GM23338 (cell line): ENCODE data around the gene RBM17. TPM values are rescaled to one million over a fixed set of nuclear protein-coding genes. Genes with fewer than 3 reads are reported as not detected.

Experiments used
- ATAC-seq: fragments of 200-7000 bp; cut with Tn5 transposase; 3 replicates; pipeline ENCODE4 v1.9.1; 2020
- DNase-seq: peaks from one replicate; pipeline ENCODE4 v3.0.0-alpha.2; 2015; ENCODE audit warnings: low spot score
- H2AFZ ChIP-seq: fragments of 200-600 bp; sonication (generic); 2 replicates; pipeline ENCODE4 v1.8.0; 2016; ENCODE audit warnings: antibody characterized with exemption, mild to moderate bottlenecking, moderate library complexity
- H3F3A ChIP-seq: fragments of 200-600 bp; sonication (generic); replicated peaks from 2 replicates; pipeline ENCODE4 v1.8.0; 2017; ENCODE audit warnings: antibody characterized with exemption, mixed run types, low read depth
- H3K27ac ChIP-seq: fragments of 200-600 bp; sonication (generic); 2 replicates; pipeline ENCODE4 v1.6.1; 2016; ENCODE audit warnings: low read depth
- H3K27me3 ChIP-seq: fragments of 200-600 bp; sonication (generic); 2 replicates; pipeline ENCODE4 v1.8.0; 2016; ENCODE audit warnings: mild to moderate bottlenecking, mixed run types, moderate library complexity; ENCODE audit not compliant: insufficient read depth
- H3K36me3 ChIP-seq: fragments of 200-600 bp; sonication (generic); 2 replicates; pipeline ENCODE4 v1.8.0; 2016; ENCODE audit warnings: mild to moderate bottlenecking; ENCODE audit not compliant: insufficient read depth
- H3K4me1 ChIP-seq: fragments of 200-600 bp; sonication (generic); 2 replicates; pipeline ENCODE4 v1.8.0; 2016; ENCODE audit warnings: mild to moderate bottlenecking, moderate library complexity; ENCODE audit not compliant: insufficient read depth
- H3K4me2 ChIP-seq: fragments of 200-600 bp; sonication (generic); 2 replicates; pipeline ENCODE4 v1.7.1; 2017; ENCODE audit warnings: mixed run types
- H3K4me3 ChIP-seq: fragments of 200-600 bp; sonication (generic); 2 replicates; pipeline ENCODE4 v1.6.1; 2016; ENCODE audit warnings: mixed run types
- H3K79me2 ChIP-seq: fragments of 200-600 bp; sonication (generic); replicated peaks from 2 replicates; pipeline ENCODE4 v1.8.0; 2017; ENCODE audit warnings: mild to moderate bottlenecking; ENCODE audit not compliant: insufficient read depth
- H3K9me2 ChIP-seq: fragments of 200-600 bp; sonication (generic); 2 replicates; pipeline ENCODE4 v1.8.0; 2017; ENCODE audit not compliant: insufficient read depth
- H4K20me1 ChIP-seq: fragments of 200-600 bp; sonication (generic); replicated peaks from 2 replicates; pipeline ENCODE4 v1.8.0; 2017; ENCODE audit warnings: mild to moderate bottlenecking; ENCODE audit not compliant: insufficient read depth
- H3K27ac Mint-ChIP-seq: 2 replicates; pipeline ENCODE4 v1.8.0; 2020; ENCODE audit warnings: inconsistent platforms, mild to moderate bottlenecking, moderate library complexity, mixed read lengths
- H3K27me3 Mint-ChIP-seq: 3 replicates; pipeline ENCODE4 v1.8.0; 2022; ENCODE audit warnings: low read depth, mild to moderate bottlenecking, moderate library complexity, mixed read lengths, inconsistent platforms; ENCODE audit not compliant: insufficient read depth, poor library complexity
- H3K36me3 Mint-ChIP-seq: 3 replicates; pipeline ENCODE4 v1.8.0; 2021; ENCODE audit warnings: low read depth, mild to moderate bottlenecking, inconsistent platforms, moderate library complexity, mixed read lengths
- H3K4me1 Mint-ChIP-seq: 3 replicates; pipeline ENCODE4 v1.8.0; 2020; ENCODE audit warnings: mild to moderate bottlenecking, inconsistent platforms, mixed read lengths
- H3K4me3 Mint-ChIP-seq: 3 replicates; pipeline ENCODE4 v1.8.0; 2021; ENCODE audit warnings: moderate library complexity, mild to moderate bottlenecking, inconsistent platforms, mixed read lengths
- H3K9me3 Mint-ChIP-seq: 3 replicates; pipeline ENCODE4 v1.8.0; 2020; ENCODE audit warnings: moderate library complexity, mild to moderate bottlenecking, inconsistent platforms, mixed read lengths
- ETS1 ChIP-seq: IDR thresholded peaks from 2 replicates; pipeline ENCODE4 v1.6.1; 2016; ENCODE audit warnings: antibody characterized with exemption
- EZH2 ChIP-seq: fragments of 200-600 bp; sonication (generic); IDR thresholded peaks from one replicate; pipeline ENCODE4 v1.8.0; 2017; ENCODE audit warnings: antibody characterized with exemption, mild to moderate bottlenecking, low read depth; ENCODE audit not compliant: unreplicated experiment
- EZH2phosphoT487 ChIP-seq: fragments of 200-600 bp; sonication (generic); IDR thresholded peaks from one replicate; pipeline ENCODE4 v1.8.1; 2018; ENCODE audit warnings: antibody characterized with exemption; ENCODE audit not compliant: unreplicated experiment
- JUNB ChIP-seq: IDR thresholded peaks from one replicate; pipeline ENCODE4 v1.6.1; 2016; ENCODE audit warnings: antibody characterized with exemption; ENCODE audit not compliant: unreplicated experiment
- NANOG ChIP-seq: IDR thresholded peaks from 2 replicates; pipeline ENCODE4 v1.6.1; 2016; ENCODE audit warnings: antibody characterized with exemption, borderline replicate concordance
- POLR2AphosphoS5 ChIP-seq: IDR thresholded peaks from 2 replicates; pipeline ENCODE4 v1.6.1; 2016; ENCODE audit warnings: antibody characterized with exemption, low read depth
- REST ChIP-seq: IDR thresholded peaks from one replicate; pipeline ENCODE4 v1.6.1; 2018; ENCODE audit warnings: antibody characterized with exemption; ENCODE audit not compliant: unreplicated experiment
- STAT1 ChIP-seq: IDR thresholded peaks from one replicate; pipeline ENCODE4 v1.6.1; 2016; ENCODE audit warnings: antibody characterized with exemption; ENCODE audit not compliant: unreplicated experiment
- ZNF462 ChIP-seq: fragments of 250-450 bp; sonication (Bioruptor Pico); IDR thresholded peaks from 2 replicates; pipeline ENCODE4 v1.5.0; 2020; ENCODE audit warnings: mild to moderate bottlenecking, moderate library complexity
- polyA plus RNA-seq: library from polyadenylated mRNA; unstranded; fragments of >200 nt; fragmentation: Nextera tagmentation; extraction: Ambion mirVana; gene quantifications from 2 replicates; pipeline ENCODE4 v1.2.1, GENCODE V29; 2016
- total RNA-seq: library from RNA; depleted of rRNA; stranded (reverse); fragments of >200 nt; shearing (Covaris generic); gene quantifications from 2 replicates; pipeline ENCODE4 v1.2.3, GENCODE V29; 2014

Gene RBM17
- total and polyA plus RNA-seq, 2 experiments from 2014 or later, result 54.7 to 281 TPM

GRCh38 chr10:6115824-6116350 lies 27.1 kb downstream of the RBM17 start:
- DNase-seq (no peak), ATAC-seq (no peak)
- Mint-ChIP-seq H3K36me3 (peaks cover 56% of the 10 kb centered on the region), H3K27me3 (peaks cover 7% of the 10 kb centered on the region), H3K4me3 (no peak overlapping the region), H3K27ac (no peak overlapping the region), H3K4me1 (peaks cover 10% of the 10 kb centered on the region), H3K9me3 (no peaks in the 10 kb centered on the region)
- peaks cover 45% of the 10 kb centered on the region for H3K36me3 ChIP-seq
- peaks cover 8% of the 10 kb centered on the region for H4K20me1 ChIP-seq
- 0 out of 2 replicates have a peak, but pooled peaks cover 2% of the 10 kb centered on the region for H3F3A ChIP-seq
- no peaks in the 10 kb centered on the region; the same call in 1 of the 2 replicates for H3K4me1 ChIP-seq
- peaks cover 9% of the 10 kb centered on the region for H3K79me2 ChIP-seq
- H3K9me2 ChIP-seq, result no peaks in the 10 kb centered on the region
- H3K4me3 ChIP-seq, result no peak overlapping the region
- TF ChIP-seq STAT1, result no peak
- TF ChIP-seq REST, result no peak
- TF ChIP-seq ETS1, result no peak
- no peak for TF ChIP-seq POLR2AphosphoS5
- no peak for TF ChIP-seq JUNB
- no peak for TF ChIP-seq EZH2phosphoT487
- no peak for TF ChIP-seq NANOG
- TF ChIP-seq EZH2, result no peak
- TF ChIP-seq ZNF462 (CRISPR knock-in tag), result no peak
- no peak overlapping the region for H3K4me2 ChIP-seq
- no peak overlapping the region for H3K27ac ChIP-seq
- no peak overlapping the region for H2AFZ ChIP-seq
- H3K27me3 ChIP-seq, result no peaks in the 10 kb centered on the region
